ENCODE data around the gene PRND.
A peak's percentile ranks its signal among the peaks of the same experiment; 100 is the strongest.

PRND gene

DNA sequence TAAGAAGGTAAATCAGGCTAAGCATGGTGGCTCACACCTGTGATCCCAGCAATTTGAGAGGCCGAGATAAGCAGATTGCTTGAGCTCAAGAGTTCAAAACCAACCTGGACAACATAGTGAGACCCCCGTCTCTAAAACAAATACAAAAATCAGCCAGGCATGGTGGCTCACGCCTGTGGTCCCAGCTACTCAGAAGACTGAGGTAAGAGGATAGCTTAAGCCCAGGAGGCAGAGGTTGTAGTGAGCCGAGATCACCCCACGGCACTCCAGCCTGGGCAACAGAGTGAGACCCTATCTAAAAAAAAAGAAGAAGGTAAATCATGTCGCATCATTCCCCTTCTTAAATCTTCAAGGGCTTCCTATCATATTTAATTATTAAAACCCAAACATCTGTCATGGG lies 39.0 kb upstream of the PRND start:
- no peak for DNase-seq (ENCODE audit: low read depth)
- TF ChIP-seq CTCF (IDR thresholded peaks at IDR 0.05; ENCODE audit: insufficient read depth, low read depth, low read length, missing control alignments) = no peak
- no peak overlapping the region for H3K4me3 ChIP-seq (ENCODE audit: low read length)

DNA sequence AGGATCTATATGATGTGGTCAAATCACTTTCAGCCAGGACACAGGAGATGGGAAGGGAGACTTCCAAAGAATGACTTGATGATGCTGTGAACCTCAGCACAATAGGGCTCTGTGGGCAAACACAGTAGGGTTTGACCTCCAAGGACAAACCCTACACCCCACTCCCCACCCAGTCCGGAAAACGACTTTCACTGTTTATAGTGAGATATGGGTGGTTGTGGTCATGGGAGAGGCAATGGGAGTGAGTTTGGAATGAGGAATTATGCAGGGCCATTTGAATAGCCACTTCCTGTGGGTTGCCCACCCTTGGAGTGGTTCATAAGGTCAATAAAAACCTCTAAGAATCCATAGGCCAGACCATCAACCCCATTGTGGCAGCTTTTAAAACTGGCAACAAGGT lies 38.4 kb upstream of the PRND start:
- TF ChIP-seq CTCF (IDR thresholded peaks at IDR 0.05; ENCODE audit: insufficient read depth, low read depth, low read length, missing control alignments) = no peak
- no peak overlapping the region for H3K4me3 ChIP-seq (ENCODE audit: low read length)
- no peak for DNase-seq (ENCODE audit: low read depth)

DNA sequence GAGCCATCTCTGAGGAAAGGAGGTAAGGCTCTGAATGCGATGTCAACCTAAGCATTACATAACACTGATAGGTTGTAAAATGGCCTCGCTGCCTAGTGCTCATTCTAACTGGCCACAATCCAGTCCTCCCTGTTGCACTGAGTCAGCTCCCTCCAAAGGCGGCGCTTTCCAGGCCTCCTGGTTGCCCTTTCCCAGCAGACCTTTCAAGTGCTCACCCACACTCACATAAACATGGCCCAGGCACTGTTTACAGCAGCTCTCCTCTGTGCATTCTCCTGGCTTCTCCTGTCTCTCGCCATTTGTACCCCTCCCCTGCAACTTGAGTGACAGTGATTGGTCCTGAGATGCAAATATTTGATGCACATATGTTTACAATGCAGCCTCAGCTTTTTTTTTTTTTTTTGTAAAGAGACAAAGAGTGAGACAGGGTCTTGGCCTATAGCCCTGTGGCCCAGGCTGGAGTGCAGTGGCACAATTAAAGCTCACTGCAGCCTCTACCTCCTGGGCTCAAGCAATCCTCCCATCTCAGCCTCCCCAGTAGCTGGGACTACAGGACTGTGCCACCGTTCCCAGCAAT lies 36.8 kb upstream of the PRND start:
- no peak for TF ChIP-seq CTCF (IDR thresholded peaks at IDR 0.05; ENCODE audit: insufficient read depth, low read depth, low read length, missing control alignments)
- DNase-seq (ENCODE audit: low read depth) = peak; percentile 90
- H3K4me3 ChIP-seq (ENCODE audit: low read length) = no peak overlapping the region

DNA sequence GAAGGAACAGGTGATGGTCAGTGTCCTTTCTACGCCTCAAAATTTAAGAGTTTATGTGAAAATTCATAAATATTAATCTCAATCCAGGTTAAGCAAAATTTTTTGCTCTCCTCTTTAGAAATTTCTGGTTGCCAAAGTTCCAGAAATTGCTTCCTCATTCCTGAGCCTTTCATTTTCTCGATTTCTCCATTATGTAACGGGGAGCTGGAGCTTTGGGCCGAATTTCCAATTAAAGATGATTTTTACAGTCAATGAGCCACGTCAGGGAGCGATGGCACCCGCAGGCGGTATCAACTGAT lies 35.8 kb upstream of the PRND start:
- H3K4me3 ChIP-seq (ENCODE audit: low read length) = peak overlapping the region; percentile 64
- DNase-seq (ENCODE audit: low read depth) = no peak
- no peak for TF ChIP-seq CTCF (IDR thresholded peaks at IDR 0.05; ENCODE audit: insufficient read depth, low read depth, low read length, missing control alignments)

- H3K4me3 ChIP-seq (ENCODE audit: low read length) = peak overlapping the region; percentile 64
- peak; percentile 47 for DNase-seq (ENCODE audit: low read depth)
Measured at GRCh38 chr20:4688305-4688704, 33.4 kb upstream of the PRND start.

DNA sequence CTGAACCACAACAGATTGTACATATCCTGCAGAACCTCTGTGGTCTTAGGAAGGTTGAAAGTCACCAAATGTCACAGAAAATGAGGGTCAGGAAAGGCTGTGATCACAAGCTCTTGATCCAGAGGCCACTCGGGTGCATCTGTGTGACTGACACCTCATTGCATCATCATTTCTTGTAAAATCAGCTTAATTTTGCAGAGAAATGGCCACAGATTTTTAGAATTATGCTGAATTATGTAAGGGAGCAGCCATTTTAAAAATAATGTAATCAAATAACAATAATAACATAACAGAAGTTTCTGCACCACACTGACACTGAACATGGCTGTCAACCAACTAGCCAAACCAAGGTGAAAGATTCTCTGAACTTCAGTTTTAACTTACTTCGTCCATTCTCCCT lies 32.5 kb upstream of the PRND start:
- no peak for TF ChIP-seq CTCF (IDR thresholded peaks at IDR 0.05; ENCODE audit: insufficient read depth, low read depth, low read length, missing control alignments)
- no peak for DNase-seq (ENCODE audit: low read depth)
- H3K4me3 ChIP-seq (ENCODE audit: low read length) = no peak overlapping the region

More at GRCh38 chr20:4688305-4688704, 33.4 kb upstream of the PRND start:
- TF ChIP-seq CTCF (IDR thresholded peaks at IDR 0.05; ENCODE audit: insufficient read depth, low read depth, low read length, missing control alignments) = no peak

DNA sequence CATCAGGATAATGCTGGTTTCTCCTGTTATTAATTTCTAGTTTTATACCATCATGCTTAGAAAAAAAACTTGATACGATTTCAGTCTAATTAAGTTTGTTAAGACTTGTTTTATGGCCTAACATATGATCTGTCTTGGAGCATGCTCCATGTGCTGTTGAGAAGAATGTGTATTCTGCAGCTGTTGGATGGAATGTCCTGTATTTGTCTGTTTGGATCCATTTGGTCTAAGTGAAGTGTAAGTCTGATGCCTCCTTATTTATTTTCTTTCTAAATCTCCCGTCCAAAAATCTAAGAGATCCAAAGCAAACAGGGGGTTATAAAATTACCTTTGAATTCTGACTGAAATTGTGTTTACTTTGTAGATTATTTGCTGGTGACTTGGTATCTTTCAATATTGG lies 30.0 kb upstream of the PRND start:
- no peak for TF ChIP-seq CTCF (IDR thresholded peaks at IDR 0.05; ENCODE audit: insufficient read depth, low read depth, low read length, missing control alignments)
- DNase-seq (ENCODE audit: low read depth) = no peak
- no peak overlapping the region for H3K4me3 ChIP-seq (ENCODE audit: low read length)

Measured in epithelial cell of esophagus (primary cell).